Nephron (organoid): ENCODE measurements around the gene NHLRC4.

Experiments used
- H3K27ac Mint-ChIP-seq, 3 experiments: 2 replicates each; pipeline ENCODE4 v1.8.0; 2020; ENCODE audit warnings: mixed read lengths in 3 of 3, mild to moderate bottlenecking in 2 of 3, moderate library complexity in 1 of 3
- H3K27me3 Mint-ChIP-seq: 2 replicates; pipeline ENCODE4 v1.8.0; 2021; ENCODE audit warnings: low read depth, mild to moderate bottlenecking, moderate library complexity, mixed read lengths
- H3K36me3 Mint-ChIP-seq: 2 replicates; pipeline ENCODE4 v1.8.0; 2020; ENCODE audit warnings: low read depth, mixed read lengths
- H3K4me1 Mint-ChIP-seq: 2 replicates; pipeline ENCODE4 v1.8.0; 2020; ENCODE audit warnings: mixed read lengths
- H3K4me3 Mint-ChIP-seq, 3 experiments: 2 replicates each; pipeline ENCODE4 v1.8.0; 2020; ENCODE audit warnings: mild to moderate bottlenecking in 3 of 3, mixed read lengths in 3 of 3, moderate library complexity in 2 of 3
- H3K9me3 Mint-ChIP-seq: 2 replicates; pipeline ENCODE4 v1.8.0; 2020; ENCODE audit warnings: mixed read lengths
- CTCF ChIP-seq, 3 experiments: fragments of 200-600 bp; sonication (generic); IDR thresholded peaks; one replicate each; pipeline ENCODE4 v1.5.0; 2021; ENCODE audit warnings: antibody characterized with exemption in 3 of 3; ENCODE audit not compliant: unreplicated experiment in 3 of 3

The NHLRC4 gene

GRCh38 chr16:521381-522210 lies 45.2 kb upstream of the NHLRC4 start:
- H3K4me3 Mint-ChIP-seq: no peak overlapping the region
- TF ChIP-seq CTCF (IDR thresholded peaks at IDR 0.05; ENCODE audit: unreplicated experiment in 3 of 3): no peak

GRCh38 chr16:522320-523096 lies 44.3 kb upstream of the NHLRC4 start:
- H3K27ac Mint-ChIP-seq: no peak overlapping the region
- no peak for TF ChIP-seq CTCF (IDR thresholded peaks at IDR 0.05; ENCODE audit: unreplicated experiment in 3 of 3)
- peak overlapping the region in 2 of 3 experiments; percentile 62 to 77 for H3K4me3 Mint-ChIP-seq
- H3K4me1 Mint-ChIP-seq: peaks cover 12% of the 10 kb centered on the region
- H3K9me3 Mint-ChIP-seq: no peaks in the 10 kb centered on the region
- H3K27me3 Mint-ChIP-seq: no peaks in the 10 kb centered on the region
- peaks cover 17% of the 10 kb centered on the region for H3K36me3 Mint-ChIP-seq

More at GRCh38 chr16:521381-522210, 45.2 kb upstream of the NHLRC4 start:
- H3K9me3 Mint-ChIP-seq: no peaks in the 10 kb centered on the region
- H3K27me3 Mint-ChIP-seq: no peaks in the 10 kb centered on the region
- no peak overlapping the region for H3K27ac Mint-ChIP-seq
- peaks cover 10% of the 10 kb centered on the region for H3K4me1 Mint-ChIP-seq
- H3K36me3 Mint-ChIP-seq: peaks cover 21% of the 10 kb centered on the region

GRCh38 chr16:523097-523741 lies 43.6 kb upstream of the NHLRC4 start:
- H3K4me1 Mint-ChIP-seq: peaks cover 12% of the 10 kb centered on the region
- H3K36me3 Mint-ChIP-seq: peaks cover 17% of the 10 kb centered on the region
- H3K4me3 Mint-ChIP-seq: peak overlapping the region in 2 of 3 experiments; percentile 62 to 77
- no peak overlapping the region for H3K27ac Mint-ChIP-seq
- H3K27me3 Mint-ChIP-seq: no peaks in the 10 kb centered on the region
- TF ChIP-seq CTCF (IDR thresholded peaks at IDR 0.05; ENCODE audit: unreplicated experiment in 3 of 3): no peak
- H3K9me3 Mint-ChIP-seq: no peaks in the 10 kb centered on the region

GRCh38 chr16:524274-525040 lies 42.3 kb upstream of the NHLRC4 start:
- Mint-ChIP-seq H3K27me3 (no peaks in the 10 kb centered on the region), H3K4me3 (peak overlapping the region; percentile 14 to 29 (median 23)), H3K4me1 (peaks cover 12% of the 10 kb centered on the region), H3K9me3 (no peaks in the 10 kb centered on the region), H3K36me3 (peaks cover 16% of the 10 kb centered on the region), H3K27ac (no peak overlapping the region)
- no peak for TF ChIP-seq CTCF (IDR thresholded peaks at IDR 0.05; ENCODE audit: unreplicated experiment in 3 of 3)

GRCh38 chr16:525123-525519 lies 41.7 kb upstream of the NHLRC4 start:
- Mint-ChIP-seq H3K9me3 (no peaks in the 10 kb centered on the region), H3K36me3 (peaks cover 14% of the 10 kb centered on the region), H3K4me3 (peak overlapping the region; percentile 87 to 95 (median 92)), H3K27ac (peak overlapping the region in 2 of 3 experiments; percentile 72 to 93), H3K4me1 (peaks cover 18% of the 10 kb centered on the region), H3K27me3 (no peaks in the 10 kb centered on the region)
- no peak for TF ChIP-seq CTCF (IDR thresholded peaks at IDR 0.05; ENCODE audit: unreplicated experiment in 3 of 3)
